NOMO-1 treated with dmso at 0.1 percent for 144 hours (cell line): ENCODE measurements around the gene SUSD1.
"Not testable (repeated sequence)": the region's sequence is repeated elsewhere in the genome, so short reads cannot be mapped to it uniquely, and the experiment has no call there.

Source experiments
- DNase-seq: peaks from one replicate; lab custom pipeline; 2025; ENCODE audit not compliant: unreplicated experiment; lab: John Stamatoyannopoulos, UW

The SUSD1 gene

GRCh38 chr9:112132356-112132755 is 42.7 kb downstream of the SUSD1 start:
- no peak for DNase-seq

GRCh38 chr9:112130997-112131396 is 44.1 kb downstream of the SUSD1 start:
- DNase-seq, result no peak

- DNase-seq, result no peak
Measured at GRCh38 chr9:112130347-112130746, 44.8 kb downstream of the SUSD1 start.

- no peak for DNase-seq
Measured at GRCh38 chr9:112129246-112129645, 45.9 kb downstream of the SUSD1 start.

GRCh38 chr9:112128399-112128798 is 46.7 kb downstream of the SUSD1 start:
- not testable (repeated sequence) for DNase-seq

- DNase-seq, result no peak
Measured at GRCh38 chr9:112127281-112127680, 47.8 kb downstream of the SUSD1 start.

- DNase-seq, result no peak
Measured at GRCh38 chr9:112125951-112126388, 49.1 kb downstream of the SUSD1 start.

GRCh38 chr9:112124156-112124555 is 50.9 kb downstream of the SUSD1 start:
- DNase-seq, result no peak

- DNase-seq, result no peak
Measured at GRCh38 chr9:112121633-112122032, 53.5 kb downstream of the SUSD1 start.

- no peak for DNase-seq
Measured at GRCh38 chr9:112120439-112120925, 54.6 kb downstream of the SUSD1 start.

GRCh38 chr9:112120030-112120341 is 55.1 kb downstream of the SUSD1 start:
- no peak for DNase-seq

- no peak for DNase-seq
Measured at GRCh38 chr9:112119225-112120029, 55.7 kb downstream of the SUSD1 start.

- DNase-seq, result no peak
Measured at GRCh38 chr9:112118009-112118408, 57.1 kb downstream of the SUSD1 start.

- no peak for DNase-seq
Measured at GRCh38 chr9:112115970-112116753, 58.9 kb downstream of the SUSD1 start.

- DNase-seq, result no peak
Measured at GRCh38 chr9:112115109-112115508, 60.0 kb downstream of the SUSD1 start.

- DNase-seq, result no peak
Measured at GRCh38 chr9:112112941-112113681, 62.0 kb downstream of the SUSD1 start.

- no peak for DNase-seq
Measured at GRCh38 chr9:112112519-112112918, 62.6 kb downstream of the SUSD1 start.

- no peak for DNase-seq
Measured at GRCh38 chr9:112111461-112111860, 63.6 kb downstream of the SUSD1 start.

GRCh38 chr9:112110777-112111113 is 64.4 kb downstream of the SUSD1 start:
- no peak for DNase-seq

- DNase-seq, result no peak
Measured at GRCh38 chr9:112110094-112110776, 64.9 kb downstream of the SUSD1 start.

GRCh38 chr9:112104901-112105300 is 70.2 kb downstream of the SUSD1 start:
- DNase-seq, result peak; percentile 58
